HL-60 (cell line): ENCODE results near the gene NT5E.

Source experiments
- CTCF ChIP-seq: IDR thresholded peaks from one replicate; pipeline ENCODE4 v1.5.1; 2011; ENCODE audit warnings: low read length, control low read depth, inconsistent platforms; ENCODE audit not compliant: insufficient read depth
- GABPA ChIP-seq: IDR thresholded peaks from 2 replicates; pipeline ENCODE4 v1.6.1; 2012; ENCODE audit warnings: low read depth
- POLR2AphosphoS5 ChIP-seq: IDR thresholded peaks from 2 replicates; pipeline ENCODE4 v1.6.1; 2012; ENCODE audit warnings: low read depth
- REST ChIP-seq: IDR thresholded peaks from 2 replicates; pipeline ENCODE4 v1.6.1; 2012; ENCODE audit warnings: low read depth; ENCODE audit not compliant: insufficient replicate concordance
- SPI1 ChIP-seq: IDR thresholded peaks from 2 replicates; pipeline ENCODE4 v1.6.1; 2012; ENCODE audit warnings: low read depth, mild to moderate bottlenecking, borderline replicate concordance

- no peak for TF ChIP-seq CTCF
- TF ChIP-seq POLR2AphosphoS5, result no peak
- no peak for TF ChIP-seq REST
- TF ChIP-seq SPI1, result no peak
- no peak for TF ChIP-seq GABPA
Observed at GRCh38 chr6:85468326-85468725, 18.4 kb downstream of the NT5E start.
